RPMI8226 (cell line): Measurements from ENCODE around the gene PIK3R5.

Experiments
- DNase-seq: peaks from one replicate; pipeline ENCODE4 v3.0.0-alpha.2; 2015

Gene PIK3R5

GRCh38 chr17:8922451-8922850 lies 43.1 kb downstream of the PIK3R5 start:
- DNase-seq, result no peak

- DNase-seq, result no peak
Observed at GRCh38 chr17:8921147-8921546, 44.4 kb downstream of the PIK3R5 start.

GRCh38 chr17:8918807-8919465 lies 46.6 kb downstream of the PIK3R5 start:
- no peak for DNase-seq

- DNase-seq, result no peak
Observed at GRCh38 chr17:8916466-8916865, 49.0 kb downstream of the PIK3R5 start.

- DNase-seq, result no peak
Observed at GRCh38 chr17:8914554-8914953, 51.0 kb downstream of the PIK3R5 start.

GRCh38 chr17:8913879-8914278 lies 51.6 kb downstream of the PIK3R5 start:
- no peak for DNase-seq

GRCh38 chr17:8913091-8913490 lies 52.4 kb downstream of the PIK3R5 start:
- no peak for DNase-seq

- no peak for DNase-seq
Observed at GRCh38 chr17:8912084-8912981, 53.2 kb downstream of the PIK3R5 start.

- no peak for DNase-seq
Observed at GRCh38 chr17:8910969-8911604, 54.4 kb downstream of the PIK3R5 start.

GRCh38 chr17:8909586-8910270 lies 55.8 kb downstream of the PIK3R5 start:
- DNase-seq, result no peak

GRCh38 chr17:8905331-8905730 lies 60.2 kb downstream of the PIK3R5 start:
- DNase-seq, result no peak

GRCh38 chr17:8904686-8905085 lies 60.8 kb downstream of the PIK3R5 start:
- DNase-seq, result no peak

- no peak for DNase-seq
Observed at GRCh38 chr17:8904201-8904600, 61.3 kb downstream of the PIK3R5 start.

- DNase-seq, result no peak
Observed at GRCh38 chr17:8900626-8901585, 64.6 kb downstream of the PIK3R5 start.

- DNase-seq, result no peak
Observed at GRCh38 chr17:8900207-8900606, 65.3 kb downstream of the PIK3R5 start.

- no peak for DNase-seq
Observed at GRCh38 chr17:8898636-8899035, 66.9 kb downstream of the PIK3R5 start.

- no peak for DNase-seq
Observed at GRCh38 chr17:8898126-8898525, 67.4 kb downstream of the PIK3R5 start.

- no peak for DNase-seq
Observed at GRCh38 chr17:8896641-8897635, 68.6 kb downstream of the PIK3R5 start.

GRCh38 chr17:8896087-8896486 lies 69.4 kb downstream of the PIK3R5 start:
- DNase-seq, result no peak
